Measurements from ENCODE around the gene SH2D3C.

Gene SH2D3C

DNA sequence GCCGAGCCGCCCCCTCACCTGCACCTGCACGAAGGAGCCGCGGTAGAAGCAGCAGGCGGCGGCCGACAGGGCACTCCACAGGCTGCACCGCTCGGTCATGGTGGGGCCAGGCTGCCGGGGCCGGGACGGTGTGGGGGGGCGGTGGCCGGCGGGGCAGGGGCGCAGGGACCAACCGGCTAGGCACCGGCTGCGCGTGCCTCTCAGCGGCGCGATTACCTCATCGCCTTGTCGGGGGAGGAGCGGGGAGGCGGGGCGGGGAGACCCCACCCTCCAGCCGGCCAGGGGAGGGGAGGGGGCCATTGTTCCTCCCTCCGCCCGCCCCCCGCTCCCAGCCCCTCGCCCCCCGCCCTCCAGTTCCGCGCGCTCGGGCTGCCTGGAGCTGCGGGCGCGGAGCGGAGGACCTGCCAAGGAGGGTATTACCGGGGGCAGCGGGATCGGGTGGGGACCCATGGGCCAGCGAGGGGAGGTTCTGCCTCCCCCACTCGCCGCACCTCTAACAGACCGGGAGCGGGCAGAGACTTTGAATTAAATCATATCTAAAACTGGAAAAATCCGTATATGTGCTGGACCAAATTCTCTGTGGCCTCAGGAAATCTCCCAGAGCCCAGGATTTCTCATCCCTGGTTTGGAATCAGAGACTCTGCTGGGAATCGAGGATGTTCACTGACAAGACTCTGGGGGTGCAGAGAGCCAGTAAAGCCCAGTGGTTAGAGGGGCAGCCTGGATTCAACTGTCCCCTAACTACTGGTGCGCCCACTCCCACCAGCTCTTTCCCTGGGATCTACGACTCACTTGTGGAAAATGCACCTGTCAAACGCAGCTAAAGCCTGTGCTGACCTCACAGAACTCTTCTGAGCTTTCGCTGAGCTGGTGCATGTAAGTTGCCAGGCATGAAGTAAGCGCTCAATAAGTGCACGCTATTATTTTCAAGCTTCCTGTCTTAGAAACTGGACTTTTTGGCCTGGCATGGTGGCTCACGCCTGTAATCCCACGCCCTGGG is 23.1 kb downstream of the SH2D3C start:
- peaks cover 33% of the 10 kb centered on the region for H3K27me3 ChIP-seq (ENCODE audit: control insufficient read depth, insufficient read depth, low read length)
- H3K36me3 ChIP-seq (ENCODE audit: control insufficient read depth, insufficient read depth, low read length) = no peaks in the 10 kb centered on the region
- no peaks in the 10 kb centered on the region for H3K9me3 ChIP-seq (ENCODE audit: control insufficient read depth, insufficient read depth, low read length)
- peak overlapping the region; percentile 75 for H3K4me3 ChIP-seq (ENCODE audit: low read depth, low read length)
- peaks cover 5% of the 10 kb centered on the region for H3K4me1 ChIP-seq (ENCODE audit: control insufficient read depth, insufficient read depth, low read length)
- H3K9ac ChIP-seq (ENCODE audit: low read depth, low read length) = no peak overlapping the region

DNA sequence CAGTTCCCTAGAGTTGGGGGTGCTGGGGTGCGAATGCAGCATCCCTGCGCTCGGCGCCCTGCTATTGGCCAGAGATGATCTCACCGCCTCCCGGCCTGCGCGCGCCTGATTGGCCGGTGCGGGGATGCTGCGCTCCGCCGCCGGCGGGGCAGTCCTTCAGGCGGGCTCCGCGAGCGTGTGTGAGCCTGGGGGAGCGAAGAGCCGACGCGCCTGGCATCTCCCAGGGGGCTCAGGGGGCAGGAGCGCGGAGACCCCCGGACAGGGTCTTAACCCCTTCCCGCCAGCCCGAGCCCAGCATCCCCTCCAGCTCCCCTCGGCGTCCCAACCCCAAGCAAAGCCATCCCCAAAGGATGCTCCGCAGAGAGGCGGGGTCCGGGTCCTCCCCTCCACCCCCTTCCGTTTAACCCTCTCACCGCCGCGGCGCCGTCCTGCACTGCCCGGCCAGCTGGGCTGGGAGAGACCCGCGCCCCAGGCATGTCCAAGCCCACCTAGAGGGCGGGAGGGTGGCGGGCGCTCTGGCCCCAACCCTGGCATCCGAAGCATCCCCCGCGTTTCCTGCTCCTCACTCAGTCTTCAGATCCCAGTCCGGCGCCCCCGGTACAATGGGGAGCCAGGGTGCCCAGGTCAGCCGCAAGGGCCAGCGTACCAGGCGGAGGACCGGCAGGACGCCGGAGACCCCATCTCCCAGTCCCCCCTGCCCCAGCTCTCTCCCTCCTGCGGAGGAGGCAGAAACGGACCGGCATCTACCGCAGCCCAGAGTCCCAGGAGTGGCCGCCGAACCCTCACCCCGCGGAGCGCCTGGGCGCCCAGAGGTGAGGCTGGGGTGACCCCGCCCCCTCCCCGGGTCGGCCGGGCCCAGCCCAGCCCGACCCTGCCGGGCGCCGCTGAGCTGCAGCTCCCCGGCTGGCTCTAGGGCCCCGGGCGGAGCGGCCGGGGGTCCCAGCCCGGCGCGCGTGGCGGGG is 24.1 kb downstream of the SH2D3C start:
- peak overlapping the region; percentile 75 for H3K4me3 ChIP-seq (ENCODE audit: low read depth, low read length)
- peaks cover 1% of the 10 kb centered on the region for H3K36me3 ChIP-seq (ENCODE audit: control insufficient read depth, insufficient read depth, low read length)
- H3K4me1 ChIP-seq (ENCODE audit: control insufficient read depth, insufficient read depth, low read length) = peaks cover 5% of the 10 kb centered on the region
- H3K9me3 ChIP-seq (ENCODE audit: control insufficient read depth, insufficient read depth, low read length) = no peaks in the 10 kb centered on the region
- peaks cover 33% of the 10 kb centered on the region for H3K27me3 ChIP-seq (ENCODE audit: control insufficient read depth, insufficient read depth, low read length)
- H3K9ac ChIP-seq (ENCODE audit: low read depth, low read length) = no peak overlapping the region

DNA sequence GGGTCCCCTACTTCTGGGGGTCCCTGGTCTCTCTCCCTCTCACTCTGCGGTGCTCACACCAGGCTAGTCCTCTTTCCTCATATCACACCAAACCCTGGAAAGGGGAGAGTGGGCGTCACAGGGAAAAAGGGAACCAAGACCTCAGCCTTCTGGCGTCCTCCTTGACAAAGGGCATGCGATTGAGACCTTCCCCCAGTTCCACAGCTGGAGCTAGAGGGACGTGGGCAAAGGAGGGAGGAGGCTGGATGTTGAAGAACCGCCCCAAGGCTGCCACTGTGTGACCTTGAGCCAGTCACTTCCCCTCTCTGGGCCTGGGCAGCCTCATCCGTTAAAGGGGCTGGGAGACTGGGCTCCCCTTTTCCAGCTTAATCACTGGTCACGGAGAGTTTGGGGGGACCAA is 24.8 kb downstream of the SH2D3C start:
- Histone ChIP-seq H3K4me3 (ENCODE audit: low read depth, low read length) (peak overlapping the region; percentile 75), H3K9ac (ENCODE audit: low read depth, low read length) (no peak overlapping the region), H3K4me1 (ENCODE audit: control insufficient read depth, insufficient read depth, low read length) (peaks cover 5% of the 10 kb centered on the region), H3K9me3 (ENCODE audit: control insufficient read depth, insufficient read depth, low read length) (no peaks in the 10 kb centered on the region), H3K27me3 (ENCODE audit: control insufficient read depth, insufficient read depth, low read length) (peaks cover 33% of the 10 kb centered on the region), H3K36me3 (ENCODE audit: control insufficient read depth, insufficient read depth, low read length) (peaks cover 4% of the 10 kb centered on the region)

DNA sequence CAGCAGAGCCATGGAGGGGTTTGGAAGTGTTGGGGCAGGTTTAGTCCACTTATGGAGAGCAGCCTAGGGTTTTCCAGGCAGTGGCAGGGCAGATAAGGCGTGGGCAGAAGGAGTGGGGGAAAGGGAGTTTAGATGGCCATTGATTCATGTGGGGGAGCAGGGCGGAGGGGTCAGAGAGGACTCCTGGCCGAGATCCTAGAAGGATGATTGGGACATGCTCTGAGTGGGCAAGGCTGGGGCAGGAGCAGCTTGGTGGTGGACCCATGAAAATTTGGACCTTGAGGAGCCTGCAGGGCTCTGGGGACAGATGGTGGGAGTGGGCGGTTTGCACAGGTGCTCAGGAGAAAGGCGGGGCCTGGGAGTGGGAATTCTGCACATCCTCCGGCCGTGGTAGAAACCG is 25.3 kb downstream of the SH2D3C start:
- Histone ChIP-seq H3K4me3 (ENCODE audit: low read depth, low read length) (no peak overlapping the region), H3K27me3 (ENCODE audit: control insufficient read depth, insufficient read depth, low read length) (peaks cover 33% of the 10 kb centered on the region), H3K9ac (ENCODE audit: low read depth, low read length) (no peak overlapping the region), H3K4me1 (ENCODE audit: control insufficient read depth, insufficient read depth, low read length) (peaks cover 5% of the 10 kb centered on the region), H3K9me3 (ENCODE audit: control insufficient read depth, insufficient read depth, low read length) (no peaks in the 10 kb centered on the region), H3K36me3 (ENCODE audit: control insufficient read depth, insufficient read depth, low read length) (peaks cover 4% of the 10 kb centered on the region)

DNA sequence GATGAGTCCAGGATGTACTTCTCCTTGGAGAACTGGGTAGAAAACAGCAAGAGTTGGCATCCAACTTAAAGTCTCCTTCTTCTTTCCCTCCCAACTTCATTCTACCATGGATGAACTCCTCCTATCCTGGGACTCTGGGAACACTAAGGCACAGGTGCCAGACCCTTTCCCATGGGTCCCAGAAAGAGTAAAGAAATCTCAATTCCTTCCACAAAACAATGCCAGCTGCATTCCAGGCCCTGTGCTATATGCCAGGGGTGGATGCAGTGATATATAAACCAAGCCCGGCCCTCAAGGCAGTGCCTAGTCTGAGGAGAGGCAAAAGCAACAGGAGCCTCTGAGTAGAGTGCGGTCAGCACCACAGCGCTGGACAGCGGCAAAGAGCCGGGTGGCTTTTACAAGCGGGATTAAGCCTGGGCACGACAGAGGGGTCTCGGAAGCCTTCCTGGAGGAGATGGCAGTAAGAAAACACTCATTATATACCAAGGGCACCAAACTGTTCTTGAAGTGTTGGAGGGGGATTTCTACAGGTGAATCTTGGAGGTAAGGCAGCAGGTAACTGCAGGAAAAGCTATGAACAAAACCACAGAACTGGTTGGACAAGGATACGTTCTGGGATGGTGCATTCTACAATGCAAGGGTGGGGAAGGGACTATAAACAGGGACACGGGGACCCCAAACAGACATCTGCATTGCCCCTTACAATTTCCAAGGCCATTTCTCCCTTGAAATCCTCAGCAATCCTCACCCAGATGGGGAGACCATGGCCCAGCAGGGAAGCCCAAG is 27.0 kb downstream of the SH2D3C start:
- Histone ChIP-seq H3K27me3 (ENCODE audit: control insufficient read depth, insufficient read depth, low read length) (peaks cover 32% of the 10 kb centered on the region), H3K4me3 (ENCODE audit: low read depth, low read length) (no peak overlapping the region), H3K4me1 (ENCODE audit: control insufficient read depth, insufficient read depth, low read length) (peaks cover 5% of the 10 kb centered on the region), H3K36me3 (ENCODE audit: control insufficient read depth, insufficient read depth, low read length) (peaks cover 4% of the 10 kb centered on the region), H3K9ac (ENCODE audit: low read depth, low read length) (no peak overlapping the region), H3K9me3 (ENCODE audit: control insufficient read depth, insufficient read depth, low read length) (no peaks in the 10 kb centered on the region)

DNA sequence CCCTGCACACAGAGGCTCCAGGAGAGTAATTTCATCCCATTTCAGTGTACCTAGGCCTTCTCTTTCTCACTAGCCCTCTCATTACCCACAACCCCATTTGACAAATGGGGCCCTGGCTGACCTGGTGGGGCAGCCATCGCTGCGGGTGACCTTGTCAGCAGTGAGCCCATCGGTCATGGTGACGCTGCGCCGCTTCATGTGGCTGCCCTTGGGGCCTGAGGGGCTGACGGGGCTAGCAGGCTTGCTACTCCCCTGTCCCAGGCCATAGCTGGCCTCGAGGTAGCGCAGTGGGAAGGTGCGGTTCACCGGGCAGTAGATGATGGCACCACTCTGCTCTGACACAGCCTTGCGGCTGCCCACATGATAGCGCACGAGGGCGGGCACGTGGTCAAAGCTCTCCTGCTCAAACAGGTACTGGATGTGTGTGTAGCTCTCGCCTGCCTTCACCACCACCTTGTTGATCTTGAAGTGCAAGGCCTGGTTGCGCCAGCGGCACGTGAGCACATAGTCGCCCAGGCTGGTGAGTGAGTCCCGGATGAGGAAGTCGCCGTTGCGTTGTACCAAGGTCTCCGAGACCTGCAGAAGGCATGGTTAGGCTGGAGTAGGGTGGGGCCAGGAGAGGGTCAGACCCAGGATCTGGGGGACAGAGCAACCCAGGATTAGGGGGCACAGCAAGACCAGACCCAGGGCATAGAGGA is 29.2 kb downstream of the SH2D3C start:
- H3K4me1 ChIP-seq (ENCODE audit: control insufficient read depth, insufficient read depth, low read length) = peaks cover 2% of the 10 kb centered on the region
- H3K4me3 ChIP-seq (ENCODE audit: low read depth, low read length) = no peak overlapping the region
- H3K9ac ChIP-seq (ENCODE audit: low read depth, low read length) = no peak overlapping the region
- no peaks in the 10 kb centered on the region for H3K9me3 ChIP-seq (ENCODE audit: control insufficient read depth, insufficient read depth, low read length)
- peaks cover 23% of the 10 kb centered on the region for H3K27me3 ChIP-seq (ENCODE audit: control insufficient read depth, insufficient read depth, low read length)
- H3K36me3 ChIP-seq (ENCODE audit: control insufficient read depth, insufficient read depth, low read length) = peaks cover 4% of the 10 kb centered on the region

DNA sequence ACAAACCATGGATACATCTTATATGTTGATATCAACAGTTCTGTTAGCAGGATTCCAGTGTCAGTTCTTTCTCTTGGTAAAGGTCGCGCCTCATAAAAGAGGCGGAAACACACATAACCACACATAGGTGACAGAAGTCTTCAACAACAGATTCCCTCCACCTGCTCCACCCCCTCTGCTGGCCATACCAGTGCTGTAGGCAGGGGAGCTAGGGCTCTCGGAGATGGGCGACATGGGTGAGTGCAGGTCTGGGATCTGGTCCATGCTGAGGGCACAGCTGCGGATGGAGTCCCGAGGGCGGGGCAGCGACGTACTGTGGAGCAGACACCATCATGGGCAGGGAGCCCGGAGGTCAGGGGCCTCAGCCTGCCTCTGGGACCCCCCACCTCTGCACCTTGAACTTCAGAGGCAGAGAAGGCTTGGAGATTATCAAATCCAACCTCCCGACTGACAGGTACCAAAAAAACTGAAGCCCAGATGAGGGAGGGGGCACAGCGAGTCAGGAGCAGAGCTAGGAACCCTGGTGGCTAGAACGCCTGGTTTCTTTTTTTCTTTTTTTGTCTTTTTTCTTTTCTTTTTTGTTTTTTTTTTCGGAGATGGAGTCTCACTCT is 31.4 kb downstream of the SH2D3C start:
- Histone ChIP-seq H3K4me3 (ENCODE audit: low read depth, low read length) (no peak overlapping the region), H3K36me3 (ENCODE audit: control insufficient read depth, insufficient read depth, low read length) (peaks cover 4% of the 10 kb centered on the region), H3K27me3 (ENCODE audit: control insufficient read depth, insufficient read depth, low read length) (peaks cover 6% of the 10 kb centered on the region), H3K9me3 (ENCODE audit: control insufficient read depth, insufficient read depth, low read length) (no peaks in the 10 kb centered on the region), H3K9ac (ENCODE audit: low read depth, low read length) (no peak overlapping the region), H3K4me1 (ENCODE audit: control insufficient read depth, insufficient read depth, low read length) (peaks cover 2% of the 10 kb centered on the region)

DNA sequence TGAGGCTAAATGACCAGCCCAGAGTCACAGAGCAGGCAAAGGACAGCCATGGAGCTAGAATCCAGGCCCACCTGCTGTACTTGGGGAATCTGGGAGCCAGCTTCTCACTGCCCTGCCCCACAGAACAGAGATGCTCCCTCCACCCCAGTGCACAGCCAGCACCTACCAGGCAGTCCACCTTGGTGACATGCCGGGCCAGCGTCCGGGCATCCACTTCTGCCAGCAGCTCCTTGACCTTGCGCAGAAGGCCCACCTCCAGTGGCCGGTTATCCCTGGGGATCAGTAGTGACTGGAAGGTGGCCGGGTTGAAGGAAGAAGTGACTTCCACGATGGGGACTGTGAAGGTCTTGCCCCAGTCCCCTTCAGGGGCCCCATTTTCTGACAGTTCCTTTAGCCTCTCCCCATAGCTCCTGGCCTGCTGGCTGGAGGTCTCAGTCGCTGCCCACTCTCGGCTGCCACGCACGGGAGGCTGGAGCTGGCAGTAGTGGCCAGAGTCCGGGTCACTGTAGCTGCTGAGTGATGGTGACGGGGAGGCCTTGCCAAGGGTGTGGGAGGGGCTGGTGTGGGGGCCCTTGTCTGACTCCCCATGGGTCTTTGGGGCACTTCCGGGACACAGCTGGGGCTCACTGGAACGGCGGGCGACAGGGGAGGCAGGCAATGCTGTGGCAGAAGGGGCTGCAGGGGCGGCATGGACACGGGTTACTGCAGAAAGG is 33.9 kb downstream of the SH2D3C start:
- H3K27me3 ChIP-seq (ENCODE audit: control insufficient read depth, insufficient read depth, low read length) = peaks cover 2% of the 10 kb centered on the region
- no peak overlapping the region for H3K9ac ChIP-seq (ENCODE audit: low read depth, low read length)
- peaks cover 4% of the 10 kb centered on the region for H3K36me3 ChIP-seq (ENCODE audit: control insufficient read depth, insufficient read depth, low read length)
- H3K9me3 ChIP-seq (ENCODE audit: control insufficient read depth, insufficient read depth, low read length) = no peaks in the 10 kb centered on the region
- H3K4me1 ChIP-seq (ENCODE audit: control insufficient read depth, insufficient read depth, low read length) = no peaks in the 10 kb centered on the region
- H3K4me3 ChIP-seq (ENCODE audit: low read depth, low read length) = no peak overlapping the region

DNA sequence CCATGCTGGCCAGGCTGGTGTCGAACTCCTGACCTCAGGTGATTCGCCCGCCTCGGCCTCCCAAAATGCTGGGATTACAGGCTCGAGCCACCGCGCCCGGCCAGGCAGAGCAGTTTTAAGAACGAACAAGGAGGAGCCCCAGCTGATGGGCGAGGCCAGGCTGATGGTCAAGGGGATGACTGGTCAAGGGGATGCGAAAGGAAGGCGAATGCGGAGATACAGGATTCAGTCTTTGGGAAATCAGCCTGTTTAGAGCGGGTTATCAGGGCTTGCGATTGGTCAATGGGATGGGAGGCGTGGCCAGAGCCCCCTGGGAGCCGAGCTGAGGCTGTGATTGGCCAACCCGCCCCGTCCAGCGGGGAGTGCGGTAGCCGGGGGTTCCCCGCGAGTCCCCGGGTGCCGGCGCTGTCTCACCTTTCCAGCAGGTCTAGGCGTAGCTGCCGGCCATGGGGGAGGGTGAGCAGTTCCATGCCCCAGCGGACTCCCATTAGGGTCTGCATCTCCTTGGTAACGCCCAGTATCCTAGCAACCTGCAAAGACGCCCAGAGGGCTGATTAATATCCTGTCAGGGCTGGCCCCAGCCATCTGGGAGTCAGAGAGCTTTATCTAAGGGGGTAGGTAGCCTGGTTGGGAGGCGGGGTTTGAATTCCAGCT is 35.9 kb downstream of the SH2D3C start:
- no peak overlapping the region for H3K9ac ChIP-seq (ENCODE audit: low read depth, low read length)
- no peaks in the 10 kb centered on the region for H3K36me3 ChIP-seq (ENCODE audit: control insufficient read depth, insufficient read depth, low read length)
- H3K27me3 ChIP-seq (ENCODE audit: control insufficient read depth, insufficient read depth, low read length) = peaks cover 2% of the 10 kb centered on the region
- no peaks in the 10 kb centered on the region for H3K9me3 ChIP-seq (ENCODE audit: control insufficient read depth, insufficient read depth, low read length)
- no peaks in the 10 kb centered on the region for H3K4me1 ChIP-seq (ENCODE audit: control insufficient read depth, insufficient read depth, low read length)
- H3K4me3 ChIP-seq (ENCODE audit: low read depth, low read length) = peak overlapping the region; percentile 64
